MM.1S (cell line): Measurements from ENCODE around the gene CNTNAP2.
"Not testable (repeated sequence)": the region's sequence is repeated elsewhere in the genome, so short reads cannot be mapped to it uniquely, and the experiment has no call there.

Experiments
- DNase-seq: peaks from one replicate; pipeline ENCODE4 v3.0.0-alpha.2; 2015
- H2AFZ ChIP-seq: fragments of 300-600 bp; sonication (generic); 2 replicates; pipeline ENCODE4 v1.6.0; 2016; ENCODE audit warnings: antibody characterized with exemption, low read length
- H3F3A ChIP-seq: fragments of 300-600 bp; sonication (generic); 2 replicates; pipeline ENCODE4 v1.6.1; 2016; ENCODE audit warnings: mild to moderate bottlenecking, antibody characterized with exemption, low read length, moderate library complexity, mixed read lengths; ENCODE audit not compliant: insufficient read depth
- H3K27ac ChIP-seq: fragments of 300-600 bp; sonication (generic); 2 replicates; pipeline ENCODE4 v1.5.1; 2016; ENCODE audit warnings: mild to moderate bottlenecking, low read length
- H3K27me3 ChIP-seq: fragments of 300-600 bp; sonication (generic); replicated peaks from 2 replicates; pipeline ENCODE4 v1.6.0; 2016; ENCODE audit warnings: low read length; ENCODE audit not compliant: insufficient read depth
- H3K36me3 ChIP-seq: fragments of 300-600 bp; sonication (generic); replicated peaks from 2 replicates; pipeline ENCODE4 v1.6.1; 2016; ENCODE audit warnings: mild to moderate bottlenecking, low read length, mixed read lengths; ENCODE audit not compliant: insufficient read depth
- H3K4me1 ChIP-seq: fragments of 300-600 bp; sonication (generic); 2 replicates; pipeline ENCODE4 v1.6.1; 2016; ENCODE audit warnings: low read length, mixed read lengths
- H3K4me2 ChIP-seq: fragments of 300-600 bp; sonication (generic); 2 replicates; pipeline ENCODE4 v1.6.0; 2016; ENCODE audit warnings: low read depth, low read length
- H3K4me3 ChIP-seq: fragments of 300-600 bp; sonication (generic); 2 replicates; pipeline ENCODE4 v1.5.1; 2016; ENCODE audit warnings: low read length, mixed read lengths
- H3K79me2 ChIP-seq: fragments of 300-600 bp; sonication (generic); 2 replicates; pipeline ENCODE4 v1.6.1; 2016; ENCODE audit warnings: mixed run types, low read length, mixed read lengths
- H3K9ac ChIP-seq: fragments of 300-600 bp; sonication (generic); 2 replicates; pipeline ENCODE4 v1.6.1; 2016; ENCODE audit warnings: low read length, mixed read lengths
- H3K9me2 ChIP-seq: fragments of 300-600 bp; sonication (generic); replicated peaks from 2 replicates; pipeline ENCODE4 v1.6.1; 2016; ENCODE audit warnings: mild to moderate bottlenecking, low read length, mixed read lengths; ENCODE audit not compliant: insufficient read depth
- H3K9me3 ChIP-seq: fragments of 300-600 bp; sonication (generic); replicated peaks from 2 replicates; pipeline ENCODE4 v1.6.1; 2016; ENCODE audit warnings: mild to moderate bottlenecking, low read length, mixed read lengths; ENCODE audit not compliant: insufficient read depth
- H4K20me1 ChIP-seq: fragments of 300-600 bp; sonication (generic); 2 replicates; pipeline ENCODE4 v1.6.1; 2016; ENCODE audit warnings: mild to moderate bottlenecking, low read length, moderate library complexity, mixed read lengths; ENCODE audit not compliant: insufficient read depth
- EZH2 ChIP-seq: fragments of 300-600 bp; sonication (generic); optimal IDR thresholded peaks from 2 replicates; pipeline ENCODE3; 2017; ENCODE audit warnings: low read depth, mild to moderate bottlenecking, antibody characterized with exemption, low read length, mixed read lengths
- EZH2phosphoT487 ChIP-seq: fragments of 300-600 bp; sonication (generic); IDR thresholded peaks from 2 replicates; pipeline ENCODE4 v1.6.1; 2018; ENCODE audit warnings: antibody characterized with exemption, low read length
- TF ChIP-seq, protein P1 (sequence below): fragments of 300-600 bp; sonication (generic); IDR thresholded peaks from 2 replicates; pipeline ENCODE4 v1.5.1; 2016; ENCODE audit warnings: antibody characterized with exemption, low read length, mixed read lengths

The CNTNAP2 gene

DNA sequence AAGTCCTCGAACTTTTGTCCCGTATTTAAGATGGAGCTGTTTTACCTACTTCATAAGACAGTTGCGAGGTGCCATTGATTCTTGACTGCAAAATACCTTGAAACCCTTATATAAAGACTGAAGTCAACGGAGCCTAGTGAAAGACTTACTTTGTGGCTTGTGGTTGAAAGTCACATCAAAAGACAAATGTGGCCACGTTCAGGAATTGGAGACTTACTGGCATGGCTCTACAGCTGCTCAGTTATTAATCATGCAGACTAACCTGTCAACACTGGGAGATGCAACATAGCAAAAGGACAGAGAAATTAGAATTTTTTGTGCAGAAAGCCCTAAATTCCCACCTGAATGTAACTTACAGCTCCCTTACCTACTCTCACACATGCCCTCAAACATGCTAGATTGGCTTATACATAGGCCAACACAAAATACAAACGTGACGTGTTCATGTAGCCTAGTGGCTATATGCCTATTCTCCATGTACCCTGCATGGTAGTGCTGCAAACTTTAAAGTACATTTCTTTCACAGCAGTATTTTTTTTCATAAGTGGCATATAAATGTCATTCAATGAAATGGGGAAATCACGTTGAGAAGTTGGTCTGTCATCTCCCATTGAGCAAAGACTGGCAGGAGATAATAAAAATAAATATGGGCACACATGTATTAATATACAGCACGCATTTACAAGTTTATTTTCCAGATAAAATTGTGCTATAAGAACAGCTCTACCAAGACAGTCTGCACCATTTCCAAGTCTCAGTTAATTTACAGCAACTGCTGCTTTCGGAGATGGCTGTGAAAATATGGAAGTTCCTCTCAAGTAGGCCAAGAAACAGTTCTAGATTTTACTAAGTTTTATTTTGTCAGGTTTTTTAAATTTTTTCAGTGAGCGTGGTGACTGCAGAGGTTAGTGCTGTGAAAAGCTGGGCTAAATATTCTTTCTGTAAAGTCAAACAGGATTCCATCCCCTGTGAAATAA is 2303.5 kb downstream of the CNTNAP2 start:
- Histone ChIP-seq H2AFZ (no peak overlapping the region), H3K9ac (no peak overlapping the region), H3K36me3 (no peaks in the 10 kb centered on the region), H3F3A (peaks cover 4% of the 10 kb centered on the region; the same call in 1 of the 2 replicates), H3K79me2 (no peaks in the 10 kb centered on the region), H3K27ac (no peak overlapping the region), H3K4me1 (peaks cover 10% of the 10 kb centered on the region), H3K9me2 (no peaks in the 10 kb centered on the region), H3K4me3 (no peak overlapping the region), H3K4me2 (no peak overlapping the region), H3K27me3 (0 out of 2 replicates have a peak, but pooled peaks cover 2% of the 10 kb centered on the region), H4K20me1 (no peaks in the 10 kb centered on the region), H3K9me3 (no peaks in the 10 kb centered on the region)
- peak; percentile 94 for DNase-seq
- TF ChIP-seq EZH2phosphoT487 (no peak), EZH2 (no peak)
- TF ChIP-seq, protein P1, sequence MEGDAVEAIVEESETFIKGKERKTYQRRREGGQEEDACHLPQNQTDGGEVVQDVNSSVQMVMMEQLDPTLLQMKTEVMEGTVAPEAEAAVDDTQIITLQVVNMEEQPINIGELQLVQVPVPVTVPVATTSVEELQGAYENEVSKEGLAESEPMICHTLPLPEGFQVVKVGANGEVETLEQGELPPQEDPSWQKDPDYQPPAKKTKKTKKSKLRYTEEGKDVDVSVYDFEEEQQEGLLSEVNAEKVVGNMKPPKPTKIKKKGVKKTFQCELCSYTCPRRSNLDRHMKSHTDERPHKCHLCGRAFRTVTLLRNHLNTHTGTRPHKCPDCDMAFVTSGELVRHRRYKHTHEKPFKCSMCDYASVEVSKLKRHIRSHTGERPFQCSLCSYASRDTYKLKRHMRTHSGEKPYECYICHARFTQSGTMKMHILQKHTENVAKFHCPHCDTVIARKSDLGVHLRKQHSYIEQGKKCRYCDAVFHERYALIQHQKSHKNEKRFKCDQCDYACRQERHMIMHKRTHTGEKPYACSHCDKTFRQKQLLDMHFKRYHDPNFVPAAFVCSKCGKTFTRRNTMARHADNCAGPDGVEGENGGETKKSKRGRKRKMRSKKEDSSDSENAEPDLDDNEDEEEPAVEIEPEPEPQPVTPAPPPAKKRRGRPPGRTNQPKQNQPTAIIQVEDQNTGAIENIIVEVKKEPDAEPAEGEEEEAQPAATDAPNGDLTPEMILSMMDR: no peak

DNA sequence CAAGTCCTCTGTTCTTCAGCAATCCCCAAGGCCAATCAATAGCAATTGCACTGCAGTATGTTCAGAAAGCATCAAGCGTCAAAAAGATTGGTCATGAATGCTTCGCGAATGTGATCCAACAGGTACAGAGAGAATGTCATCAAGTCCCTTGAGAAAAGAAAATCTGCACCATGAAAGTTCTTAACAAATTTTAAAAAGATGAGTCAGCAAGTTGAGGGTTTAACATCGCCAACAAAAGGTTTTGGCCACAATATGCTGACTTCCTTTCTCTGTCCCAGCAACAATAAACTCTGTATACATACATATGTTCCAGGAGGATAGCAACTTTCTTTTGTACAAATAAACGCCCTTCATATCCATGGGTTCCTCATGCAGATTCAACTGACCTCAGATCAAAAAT is 2305.4 kb downstream of the CNTNAP2 start:
- no peak overlapping the region for H2AFZ ChIP-seq
- no peak overlapping the region for H3K9ac ChIP-seq
- no peak for TF ChIP-seq EZH2
- TF ChIP-seq, protein P1: no peak
- TF ChIP-seq EZH2phosphoT487: no peak
- H3K9me3 ChIP-seq: no peaks in the 10 kb centered on the region
- peaks cover 10% of the 10 kb centered on the region for H3K4me1 ChIP-seq
- no peaks in the 10 kb centered on the region for H3K79me2 ChIP-seq
- no peak overlapping the region for H3K4me3 ChIP-seq
- H3F3A ChIP-seq: peaks cover 4% of the 10 kb centered on the region; the same call in 1 of the 2 replicates
- no peak for DNase-seq
- H3K9me2 ChIP-seq: no peaks in the 10 kb centered on the region
- no peak overlapping the region for H3K27ac ChIP-seq
- H3K27me3 ChIP-seq: 0 out of 2 replicates have a peak, but pooled peaks cover 2% of the 10 kb centered on the region
- no peak overlapping the region for H3K4me2 ChIP-seq
- H3K36me3 ChIP-seq: no peaks in the 10 kb centered on the region
- H4K20me1 ChIP-seq: no peaks in the 10 kb centered on the region

DNA sequence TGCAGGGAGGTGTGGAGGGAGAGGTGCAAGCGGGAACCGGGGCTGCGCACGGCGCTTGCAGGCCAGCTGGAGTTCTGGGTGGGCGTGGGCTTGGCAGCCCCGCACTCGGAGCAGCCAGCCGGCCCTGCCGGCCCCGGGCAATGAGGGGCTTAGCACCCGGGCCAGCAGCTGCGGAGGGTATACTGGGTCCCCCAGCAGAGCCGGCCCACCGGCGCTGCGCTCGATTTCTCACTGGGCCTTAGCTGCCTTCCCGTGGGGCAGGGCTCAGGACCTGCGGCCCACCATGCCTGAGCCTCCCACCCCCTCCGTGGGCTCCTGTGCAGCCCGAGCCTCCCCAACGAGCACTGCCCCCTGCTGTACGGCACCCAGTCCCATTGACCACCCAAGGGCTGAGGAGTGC is 2309.8 kb downstream of the CNTNAP2 start:
- H3K27ac ChIP-seq, H3K9me2 ChIP-seq, H3K4me1 ChIP-seq, H3K27me3 ChIP-seq, H2AFZ ChIP-seq, H3F3A ChIP-seq, H3K4me2 ChIP-seq, H3K79me2 ChIP-seq, H4K20me1 ChIP-seq, H3K9me3 ChIP-seq, DNase-seq, H3K9ac ChIP-seq, H3K4me3 ChIP-seq, H3K36me3 ChIP-seq: not testable (repeated sequence)

DNA sequence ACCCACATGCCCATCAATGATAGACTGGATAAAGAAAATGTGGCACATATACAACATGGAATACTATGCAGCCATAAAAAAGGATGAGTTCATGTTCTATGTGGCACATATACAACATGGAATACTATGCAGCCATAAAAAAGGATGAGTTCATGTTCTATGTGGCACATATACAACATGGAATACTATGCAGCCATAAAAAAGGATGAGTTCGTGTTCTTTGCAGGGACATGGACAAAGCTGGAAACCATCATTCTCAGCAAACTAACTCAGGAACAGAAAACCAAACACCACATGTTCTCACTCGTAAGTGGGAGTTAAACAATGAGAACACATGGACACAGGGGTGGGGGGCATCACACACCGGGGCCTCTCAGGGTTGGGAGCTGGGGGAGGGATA is 2314.1 kb downstream of the CNTNAP2 start:
- not testable (repeated sequence) for H3K4me3 ChIP-seq, H3F3A ChIP-seq, H3K9ac ChIP-seq, H3K4me1 ChIP-seq, H3K27me3 ChIP-seq, H3K79me2 ChIP-seq, H3K4me2 ChIP-seq, H2AFZ ChIP-seq, H3K9me3 ChIP-seq, H3K36me3 ChIP-seq, H3K27ac ChIP-seq, H4K20me1 ChIP-seq, H3K9me2 ChIP-seq, DNase-seq
